DOHH2 (cell line): ENCODE results near the gene DHRS11.

ENCODE experiments used
- H3F3A ChIP-seq: fragments of 200-600 bp; sonication (generic), shearing (Covaris generic); 2 replicates; pipeline ENCODE4 v1.6.0; 2016; ENCODE audit warnings: antibody characterized with exemption, mild to moderate bottlenecking; ENCODE audit not compliant: control insufficient read depth, insufficient read depth
- H3K27ac ChIP-seq: fragments of 200-600 bp; sonication (generic); 2 replicates; pipeline ENCODE4 v1.5.1; 2014; ENCODE audit warnings: low read depth, mild to moderate bottlenecking, low read length, moderate library complexity
- H3K27me3 ChIP-seq: fragments of 200-600 bp; sonication (generic); 2 replicates; pipeline ENCODE4 v1.6.1; 2014; ENCODE audit warnings: mild to moderate bottlenecking, low read length, mixed read lengths; ENCODE audit not compliant: control insufficient read depth
- H3K36me3 ChIP-seq: fragments of 200-600 bp; sonication (generic); 2 replicates; pipeline ENCODE4 v1.6.1; 2014; ENCODE audit warnings: mild to moderate bottlenecking, low read length, moderate library complexity, mixed read lengths; ENCODE audit not compliant: control insufficient read depth
- H3K4me1 ChIP-seq: fragments of 200-600 bp; sonication (generic); 2 replicates; pipeline ENCODE4 v1.6.1; 2014; ENCODE audit warnings: mild to moderate bottlenecking, low read length, mixed read lengths; ENCODE audit not compliant: control insufficient read depth
- H3K4me2 ChIP-seq: fragments of 200-600 bp; sonication (generic); 2 replicates; pipeline ENCODE4 v1.6.0; 2014; ENCODE audit warnings: mild to moderate bottlenecking, low read length, moderate library complexity
- H3K4me3 ChIP-seq: fragments of 200-600 bp; sonication (generic); 2 replicates; pipeline ENCODE4 v1.5.1; 2014; ENCODE audit warnings: mild to moderate bottlenecking, low read length, mixed read lengths
- H3K79me2 ChIP-seq: fragments of 200-600 bp; sonication (generic); 2 replicates; pipeline ENCODE4 v1.6.1; 2014; ENCODE audit warnings: mild to moderate bottlenecking, low read length, mixed read lengths; ENCODE audit not compliant: control insufficient read depth
- H3K9me2 ChIP-seq: fragments of 200-600 bp; sonication (generic); replicated peaks from 2 replicates; pipeline ENCODE4 v1.6.1; 2014; ENCODE audit warnings: mild to moderate bottlenecking, low read length, mixed read lengths; ENCODE audit not compliant: control insufficient read depth
- H3K9me3 ChIP-seq: fragments of 200-600 bp; sonication (generic); 2 replicates; pipeline ENCODE4 v1.6.1; 2014; ENCODE audit warnings: antibody characterized with exemption, low read length, mixed read lengths; ENCODE audit not compliant: control insufficient read depth, insufficient read depth
- H4K20me1 ChIP-seq: fragments of 200-600 bp; sonication (generic); 2 replicates; pipeline ENCODE4 v1.6.0; 2014; ENCODE audit warnings: low read depth, mild to moderate bottlenecking, antibody characterized with exemption, low read length, moderate library complexity; ENCODE audit not compliant: control insufficient read depth, insufficient read depth
- CTCF ChIP-seq: fragments of 200-600 bp; sonication (generic); IDR thresholded peaks from one replicate; pipeline ENCODE4 v1.5.1; 2014; ENCODE audit warnings: antibody characterized with exemption, mild to moderate bottlenecking, low read depth, low read length; ENCODE audit not compliant: poor library complexity, severe bottlenecking
- EZH2phosphoT487 ChIP-seq: fragments of 200-600 bp; sonication (generic); IDR thresholded peaks from 2 replicates; pipeline ENCODE4 v1.6.1; 2017; ENCODE audit warnings: borderline replicate concordance, mild to moderate bottlenecking, antibody characterized with exemption, low read length, moderate library complexity, mixed read lengths

DHRS11 gene

GRCh38 chr17:36629970-36630502, 38.4 kb downstream of the DHRS11 start:
- H3K79me2 ChIP-seq: no peaks in the 10 kb centered on the region
- H4K20me1 ChIP-seq: no peaks in the 10 kb centered on the region
- no peaks in the 10 kb centered on the region for H3F3A ChIP-seq
- no peaks in the 10 kb centered on the region for H3K9me2 ChIP-seq
- no peaks in the 10 kb centered on the region for H3K9me3 ChIP-seq
- H3K27ac ChIP-seq: no peak overlapping the region
- H3K27me3 ChIP-seq: no peaks in the 10 kb centered on the region
- no peak overlapping the region for H3K4me2 ChIP-seq
- H3K4me1 ChIP-seq: peaks cover 4% of the 10 kb centered on the region; the same call in 1 of the 2 replicates
- TF ChIP-seq EZH2phosphoT487: no peak
- TF ChIP-seq CTCF: no peak
- no peaks in the 10 kb centered on the region for H3K36me3 ChIP-seq
- H3K4me3 ChIP-seq: no peak overlapping the region

GRCh38 chr17:36631022-36631421, 39.3 kb downstream of the DHRS11 start:
- no peaks in the 10 kb centered on the region for H3K79me2 ChIP-seq

GRCh38 chr17:36632916-36633771, 41.5 kb downstream of the DHRS11 start:
- Histone ChIP-seq H4K20me1 (no peaks in the 10 kb centered on the region), H3K27me3 (no peaks in the 10 kb centered on the region), H3K27ac (no peak overlapping the region), H3K9me2 (no peaks in the 10 kb centered on the region), H3F3A (no peaks in the 10 kb centered on the region), H3K36me3 (no peaks in the 10 kb centered on the region), H3K4me1 (peaks cover 4% of the 10 kb centered on the region; the same call in 1 of the 2 replicates), H3K9me3 (no peaks in the 10 kb centered on the region), H3K4me3 (no peak overlapping the region), H3K4me2 (no peak overlapping the region), H3K79me2 (no peaks in the 10 kb centered on the region)
- no peak for TF ChIP-seq CTCF
- no peak for TF ChIP-seq EZH2phosphoT487

More at GRCh38 chr17:36631022-36631421, 39.3 kb downstream of the DHRS11 start:
- Histone ChIP-seq H3K9me3 (no peaks in the 10 kb centered on the region), H3K9me2 (no peaks in the 10 kb centered on the region), H3F3A (no peaks in the 10 kb centered on the region), H3K4me1 (peaks cover 4% of the 10 kb centered on the region; the same call in 1 of the 2 replicates), H3K36me3 (no peaks in the 10 kb centered on the region), H3K27ac (no peak overlapping the region), H3K4me2 (no peak overlapping the region), H3K27me3 (no peaks in the 10 kb centered on the region), H3K4me3 (no peak overlapping the region), H4K20me1 (no peaks in the 10 kb centered on the region)
- TF ChIP-seq EZH2phosphoT487: no peak

GRCh38 chr17:36640346-36640745, 48.7 kb downstream of the DHRS11 start:
- H3F3A ChIP-seq: no peaks in the 10 kb centered on the region
- H3K79me2 ChIP-seq: no peaks in the 10 kb centered on the region
- no peaks in the 10 kb centered on the region for H3K9me3 ChIP-seq
- no peaks in the 10 kb centered on the region for H3K4me1 ChIP-seq
- H4K20me1 ChIP-seq: no peaks in the 10 kb centered on the region
- TF ChIP-seq EZH2phosphoT487 (no peak), CTCF (no peak)
- H3K36me3 ChIP-seq: no peaks in the 10 kb centered on the region
- H3K4me3 ChIP-seq: no peak overlapping the region
- peaks cover 17% of the 10 kb centered on the region; the same call in 1 of the 2 replicates for H3K27me3 ChIP-seq
- H3K4me2 ChIP-seq: no peak overlapping the region
- no peak overlapping the region for H3K27ac ChIP-seq
- no peaks in the 10 kb centered on the region for H3K9me2 ChIP-seq
